Measurements from ENCODE around the gene COL25A1.

DNA sequence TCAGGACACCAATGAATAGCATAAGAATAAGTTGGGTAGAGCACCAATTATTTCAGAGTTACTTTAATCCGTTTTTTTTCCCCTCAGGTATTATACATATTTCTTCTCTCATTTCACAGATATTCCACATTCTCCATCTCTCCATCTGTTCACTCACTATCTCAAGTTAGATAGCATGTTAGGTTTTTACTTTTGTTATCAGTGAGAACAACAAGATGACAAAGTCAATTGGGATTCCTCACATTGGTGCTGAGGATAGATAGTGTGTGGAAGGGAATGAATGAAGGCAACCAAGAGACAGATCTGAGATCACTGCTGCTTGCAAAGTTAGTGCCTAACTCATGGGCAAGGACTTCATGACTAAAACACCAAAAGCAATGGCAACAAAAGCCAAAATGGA, 427.7 kb downstream of the COL25A1 start:
- TF ChIP-seq CTCF (IDR thresholded peaks at IDR 0.05) (no peak), REST (IDR thresholded peaks at IDR 0.05; ENCODE audit: insufficient read depth in 1 of 2, low read depth in 2 of 2, low read length in 1 of 2) (no peak), POLR2AphosphoS5 (IDR thresholded peaks at IDR 0.05; ENCODE audit: low read depth, low read length) (no peak)

Measured in Panc1 (cell line).